ENCODE results near the gene SLC18B1. TPM values are rescaled to one million over a fixed set of nuclear protein-coding genes. Genes with fewer than 3 reads are reported as not detected.
"Not testable (repeated sequence)": the region's sequence is repeated elsewhere in the genome, so short reads cannot be mapped to it uniquely, and the experiment has no call there.

Gene SLC18B1
- total and polyA plus RNA-seq, 12 donors = 1.7 to 8.3 (median 2.5) TPM

DNA sequence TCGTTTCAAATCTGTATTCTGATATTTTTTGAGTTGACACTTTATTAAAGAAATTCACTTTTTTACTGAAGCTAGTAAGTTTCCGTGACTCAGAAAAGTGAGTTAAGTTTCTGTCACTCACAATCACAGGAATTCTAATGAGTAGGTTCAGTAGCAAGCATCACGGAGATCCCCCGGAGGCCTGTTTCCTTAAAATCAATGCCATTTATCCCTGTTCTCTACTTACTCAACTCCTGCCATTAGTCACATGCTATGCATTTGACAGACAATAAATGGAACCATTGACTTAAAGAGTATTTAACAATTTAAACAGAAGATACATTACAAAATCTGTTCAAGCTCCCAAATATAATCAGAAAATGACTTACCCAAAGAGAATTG lies 9.1 kb downstream of the SLC18B1 start:
- Histone ChIP-seq H3K27ac (no peak overlapping the region), H3K4me1 (peaks cover 0 to 29% (median 0%) of the 10 kb centered on the region in 9 donors), H3K27me3 (no peaks in the 10 kb centered on the region), H3K4me3 (no peak overlapping the region), H3K9me3 (no peaks in the 10 kb centered on the region), H3K36me3 (peaks cover 0 to 47% (median 6%) of the 10 kb centered on the region in 9 donors)
- no peak for DNase-seq
- intact Hi-C loops (cut with DNase I) = loop anchor here in 1 of 10 donors (5.0 kb wide), 1 partner anchor 262 kb away; no protein-coding TSS in a partner anchor
- WGBS, 2 donors = 95 to 98% methylated on average over 4 of the region's 4 CpGs
- no peak for ATAC-seq
- TF ChIP-seq, protein P1, sequence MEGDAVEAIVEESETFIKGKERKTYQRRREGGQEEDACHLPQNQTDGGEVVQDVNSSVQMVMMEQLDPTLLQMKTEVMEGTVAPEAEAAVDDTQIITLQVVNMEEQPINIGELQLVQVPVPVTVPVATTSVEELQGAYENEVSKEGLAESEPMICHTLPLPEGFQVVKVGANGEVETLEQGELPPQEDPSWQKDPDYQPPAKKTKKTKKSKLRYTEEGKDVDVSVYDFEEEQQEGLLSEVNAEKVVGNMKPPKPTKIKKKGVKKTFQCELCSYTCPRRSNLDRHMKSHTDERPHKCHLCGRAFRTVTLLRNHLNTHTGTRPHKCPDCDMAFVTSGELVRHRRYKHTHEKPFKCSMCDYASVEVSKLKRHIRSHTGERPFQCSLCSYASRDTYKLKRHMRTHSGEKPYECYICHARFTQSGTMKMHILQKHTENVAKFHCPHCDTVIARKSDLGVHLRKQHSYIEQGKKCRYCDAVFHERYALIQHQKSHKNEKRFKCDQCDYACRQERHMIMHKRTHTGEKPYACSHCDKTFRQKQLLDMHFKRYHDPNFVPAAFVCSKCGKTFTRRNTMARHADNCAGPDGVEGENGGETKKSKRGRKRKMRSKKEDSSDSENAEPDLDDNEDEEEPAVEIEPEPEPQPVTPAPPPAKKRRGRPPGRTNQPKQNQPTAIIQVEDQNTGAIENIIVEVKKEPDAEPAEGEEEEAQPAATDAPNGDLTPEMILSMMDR (IDR thresholded peaks at IDR 0.05) = no peak

- TF ChIP-seq, protein P1 (IDR thresholded peaks at IDR 0.05) = no peak
- no peak for DNase-seq
- H3K4me1 ChIP-seq = peaks cover 0 to 29% (median 0%) of the 10 kb centered on the region in 9 donors
- no peaks in the 10 kb centered on the region for H3K27me3 ChIP-seq
- no peak overlapping the region for H3K4me3 ChIP-seq
- peaks cover 0 to 48% (median 6%) of the 10 kb centered on the region in 9 donors for H3K36me3 ChIP-seq
- H3K27ac ChIP-seq = no peak overlapping the region
- H3K9me3 ChIP-seq = no peaks in the 10 kb centered on the region
- WGBS, 2 donors = 95 to 96% methylated on average over 6 of the region's 6 CpGs
- intact Hi-C loops (cut with DNase I) = loop anchor here in 1 of 10 donors (5.0 kb wide), 1 partner anchor 262 kb away; no protein-coding TSS in a partner anchor
- no peak for ATAC-seq
These were observed 9.6 kb downstream of the SLC18B1 start for GRCh38 chr6:132788658-132789395.

GRCh38 chr6:132785936-132786335 lies 12.5 kb downstream of the SLC18B1 start:
- H3K36me3 ChIP-seq = peaks cover 0 to 72% (median 6%) of the 10 kb centered on the region in 9 donors

GRCh38 chr6:132780770-132781371 lies 17.6 kb downstream of the SLC18B1 start:
- DNase-seq = no peak
- Histone ChIP-seq H3K27ac (no peak overlapping the region), H3K27me3 (no peaks in the 10 kb centered on the region), H3K36me3 (peaks cover 0 to 78% (median 7%) of the 10 kb centered on the region in 9 donors), H3K4me3 (no peak overlapping the region), H3K4me1 (no peaks in the 10 kb centered on the region), H3K9me3 (no peaks in the 10 kb centered on the region)
- TF ChIP-seq, protein P1 (IDR thresholded peaks at IDR 0.05) = peak in 7 of 9 donors; percentile 19 to 40 (median 28)
- intact Hi-C loops (cut with DNase I) = no loop called here
- WGBS, 2 donors = 95 to 99% methylated on average over 2 of the region's 2 CpGs
- no peak for ATAC-seq

More at GRCh38 chr6:132785936-132786335, 12.5 kb downstream of the SLC18B1 start:
- DNase-seq (no peak), ATAC-seq (no peak)
- no peaks in the 10 kb centered on the region for H3K27me3 ChIP-seq
- peaks cover 0 to 14% (median 0%) of the 10 kb centered on the region in 9 donors for H3K4me1 ChIP-seq
- no peaks in the 10 kb centered on the region for H3K9me3 ChIP-seq
- intact Hi-C loops (cut with DNase I) = loop anchor here in 1 of 10 donors (5.0 kb wide), 1 partner anchor 259 kb away; no protein-coding TSS in a partner anchor
- TF ChIP-seq, protein P1 (IDR thresholded peaks at IDR 0.05) = no peak
- no peak overlapping the region for H3K4me3 ChIP-seq
- 90 to 95% methylated on average over 7 of the region's 7 CpGs for WGBS, 2 donors
- no peak overlapping the region for H3K27ac ChIP-seq

- H3K4me3 ChIP-seq; ATAC-seq; H3K27me3 ChIP-seq; H3K4me1 ChIP-seq; DNase-seq; intact Hi-C loops (cut with DNase I); H3K27ac ChIP-seq; H3K9me3 ChIP-seq: not testable (repeated sequence)
- H3K36me3 ChIP-seq = peaks cover 0 to 89% (median 10%) of the 10 kb centered on the region in 9 donors
- WGBS, 2 donors = 90 to 95% methylated on average over 8 of the region's 8 CpGs
These were observed 20.6 kb downstream of the SLC18B1 start for GRCh38 chr6:132777881-132778280.
